Measurements from ENCODE around the gene RRM1. TPM values are rescaled to one million over a fixed set of nuclear protein-coding genes. Genes with fewer than 3 reads are reported as not detected.

RRM1 gene
- total RNA-seq, 1 donor from 2014 or later, result 84.4 TPM

- ATAC-seq, result peak; percentile 91
These were observed 92.7 kb downstream of the RRM1 start for GRCh38 chr11:4187055-4187988.

Other genes starting within 250 kb of the RRM1 start
- 85.1 TPM for gene STIM1, start 239.1 kb upstream of the RRM1 start, total RNA-seq

All from esophagus mucosa (tissue), 1 donor.